Measurements from ENCODE around the gene GBX2. TPM values are rescaled to one million over a fixed set of nuclear protein-coding genes. Genes with fewer than 3 reads are reported as not detected.
"Not testable (repeated sequence)": the region's sequence is repeated elsewhere in the genome, so short reads cannot be mapped to it uniquely, and the experiment has no call there.

GBX2 gene
- polyA plus RNA-seq, 1 donor from 2014 or later, result not detected

- no peaks in the 10 kb centered on the region for H3K36me3 Mint-ChIP-seq
- H3K9me3 Mint-ChIP-seq, result peaks cover 4 to 6% (median 4%) of the 10 kb centered on the region in 3 donors
- H3K27me3 Mint-ChIP-seq, result peaks cover 39% of the 10 kb centered on the region
- no peak overlapping the region for H3K4me3 Mint-ChIP-seq
- no peak overlapping the region for H3K27ac Mint-ChIP-seq
- peaks cover 0 to 2% (median 0%) of the 10 kb centered on the region in 3 donors for H3K4me1 Mint-ChIP-seq
Observed at GRCh38 chr2:236157815-236158498, 10.2 kb downstream of the GBX2 start.

- no peaks in the 10 kb centered on the region for H3K36me3 Mint-ChIP-seq
- no peak overlapping the region for H3K4me3 Mint-ChIP-seq
- H3K27me3 Mint-ChIP-seq, result peaks cover 35% of the 10 kb centered on the region
- H3K27ac Mint-ChIP-seq, result no peak overlapping the region
- peaks cover 4 to 8% (median 6%) of the 10 kb centered on the region in 3 donors for H3K9me3 Mint-ChIP-seq
- peaks cover 0 to 2% (median 0%) of the 10 kb centered on the region in 3 donors for H3K4me1 Mint-ChIP-seq
Observed at GRCh38 chr2:236157366-236157765, 10.8 kb downstream of the GBX2 start.

- Mint-ChIP-seq H3K9me3 (peaks cover 4 to 10% (median 6%) of the 10 kb centered on the region in 3 donors), H3K27me3 (peaks cover 31% of the 10 kb centered on the region), H3K36me3 (no peaks in the 10 kb centered on the region), H3K4me3 (no peak overlapping the region), H3K4me1 (peaks cover 0 to 2% (median 0%) of the 10 kb centered on the region in 3 donors), H3K27ac (no peak overlapping the region)
Observed at GRCh38 chr2:236156860-236157194, 11.4 kb downstream of the GBX2 start.

- Mint-ChIP-seq H3K36me3 (no peaks in the 10 kb centered on the region), H3K27ac (no peak overlapping the region), H3K4me1 (peaks cover 0 to 2% (median 0%) of the 10 kb centered on the region in 3 donors), H3K4me3 (no peak overlapping the region), H3K27me3 (peaks cover 29% of the 10 kb centered on the region), H3K9me3 (peaks cover 4 to 10% (median 6%) of the 10 kb centered on the region in 3 donors)
Observed at GRCh38 chr2:236156095-236156859, 11.9 kb downstream of the GBX2 start.

GRCh38 chr2:236155406-236155805 lies 12.8 kb downstream of the GBX2 start:
- H3K9me3 Mint-ChIP-seq, result peaks cover 4 to 11% (median 7%) of the 10 kb centered on the region in 3 donors
- peaks cover 22% of the 10 kb centered on the region for H3K27me3 Mint-ChIP-seq
- H3K36me3 Mint-ChIP-seq, result no peaks in the 10 kb centered on the region
- H3K4me3 Mint-ChIP-seq, result no peak overlapping the region
- H3K4me1 Mint-ChIP-seq, result peaks cover 0 to 2% (median 0%) of the 10 kb centered on the region in 3 donors
- H3K27ac Mint-ChIP-seq, result no peak overlapping the region

- H3K4me3 Mint-ChIP-seq, result no peak overlapping the region
- H3K36me3 Mint-ChIP-seq, result no peaks in the 10 kb centered on the region
Observed at GRCh38 chr2:236146436-236146835, 21.8 kb downstream of the GBX2 start.

GRCh38 chr2:236143811-236144210 lies 24.4 kb downstream of the GBX2 start:
- Mint-ChIP-seq H3K27ac (no peak overlapping the region), H3K27me3 (peaks cover 10% of the 10 kb centered on the region), H3K36me3 (no peaks in the 10 kb centered on the region), H3K4me1 (peaks cover 0 to 1% (median 0%) of the 10 kb centered on the region in 3 donors), H3K4me3 (no peak overlapping the region), H3K9me3 (peaks cover 1 to 4% (median 3%) of the 10 kb centered on the region in 3 donors)

More at GRCh38 chr2:236146436-236146835, 21.8 kb downstream of the GBX2 start:
- no peak overlapping the region for H3K27ac Mint-ChIP-seq
- peaks cover 0 to 1% (median 0%) of the 10 kb centered on the region in 3 donors for H3K4me1 Mint-ChIP-seq
- peaks cover 5 to 6% (median 5%) of the 10 kb centered on the region in 3 donors for H3K9me3 Mint-ChIP-seq
- H3K27me3 Mint-ChIP-seq, result peaks cover 9% of the 10 kb centered on the region

GRCh38 chr2:236141616-236142015 lies 26.6 kb downstream of the GBX2 start:
- not testable (repeated sequence) for H3K9me3 Mint-ChIP-seq, H3K27ac Mint-ChIP-seq, H3K4me1 Mint-ChIP-seq, H3K4me3 Mint-ChIP-seq, H3K36me3 Mint-ChIP-seq
- H3K27me3 Mint-ChIP-seq, result peaks cover 10% of the 10 kb centered on the region

GRCh38 chr2:236137066-236137465 lies 31.1 kb downstream of the GBX2 start:
- no peak overlapping the region for H3K27ac Mint-ChIP-seq

GRCh38 chr2:236136538-236136937 lies 31.6 kb downstream of the GBX2 start:
- Mint-ChIP-seq H3K4me3 (no peak overlapping the region), H3K36me3 (no peaks in the 10 kb centered on the region), H3K4me1 (no peaks in the 10 kb centered on the region), H3K27me3 (peaks cover 5% of the 10 kb centered on the region), H3K27ac (no peak overlapping the region), H3K9me3 (peaks cover 2 to 7% (median 2%) of the 10 kb centered on the region in 3 donors)

More at GRCh38 chr2:236137066-236137465, 31.1 kb downstream of the GBX2 start:
- Mint-ChIP-seq H3K4me1 (no peaks in the 10 kb centered on the region), H3K27me3 (peaks cover 9% of the 10 kb centered on the region), H3K4me3 (no peak overlapping the region), H3K36me3 (no peaks in the 10 kb centered on the region), H3K9me3 (peaks cover 2 to 7% (median 2%) of the 10 kb centered on the region in 3 donors)

GRCh38 chr2:236133410-236134012 lies 34.7 kb downstream of the GBX2 start:
- H3K36me3 Mint-ChIP-seq, result no peaks in the 10 kb centered on the region
- no peak overlapping the region for H3K27ac Mint-ChIP-seq
- H3K4me3 Mint-ChIP-seq, result no peak overlapping the region
- H3K27me3 Mint-ChIP-seq, result peaks cover 5% of the 10 kb centered on the region
- no peaks in the 10 kb centered on the region for H3K4me1 Mint-ChIP-seq
- peaks cover 0 to 3% (median 2%) of the 10 kb centered on the region in 3 donors for H3K9me3 Mint-ChIP-seq

GRCh38 chr2:236131073-236131692 lies 37.0 kb downstream of the GBX2 start:
- H3K4me1 Mint-ChIP-seq, result no peaks in the 10 kb centered on the region
- H3K27me3 Mint-ChIP-seq, result peaks cover 5% of the 10 kb centered on the region
- H3K27ac Mint-ChIP-seq, result no peak overlapping the region
- no peak overlapping the region for H3K4me3 Mint-ChIP-seq
- no peaks in the 10 kb centered on the region for H3K36me3 Mint-ChIP-seq
- H3K9me3 Mint-ChIP-seq, result peaks cover 0 to 3% (median 2%) of the 10 kb centered on the region in 3 donors

- H3K9me3 Mint-ChIP-seq, result peaks cover 0 to 3% (median 2%) of the 10 kb centered on the region in 3 donors
- H3K4me3 Mint-ChIP-seq, result no peak overlapping the region
- no peaks in the 10 kb centered on the region for H3K36me3 Mint-ChIP-seq
- H3K27ac Mint-ChIP-seq, result no peak overlapping the region
- H3K4me1 Mint-ChIP-seq, result no peaks in the 10 kb centered on the region
- peaks cover 3% of the 10 kb centered on the region for H3K27me3 Mint-ChIP-seq
Observed at GRCh38 chr2:236130349-236130998, 37.7 kb downstream of the GBX2 start.

GRCh38 chr2:236129935-236130334 lies 38.3 kb downstream of the GBX2 start:
- no peaks in the 10 kb centered on the region for H3K4me1 Mint-ChIP-seq
- peaks cover 0 to 3% (median 2%) of the 10 kb centered on the region in 3 donors for H3K9me3 Mint-ChIP-seq
- no peak overlapping the region for H3K27ac Mint-ChIP-seq
- H3K27me3 Mint-ChIP-seq, result peaks cover 3% of the 10 kb centered on the region
- no peak overlapping the region for H3K4me3 Mint-ChIP-seq
- H3K36me3 Mint-ChIP-seq, result peaks cover 3% of the 10 kb centered on the region

Data from IgD-negative memory B cell (primary cell).